K562 (cell line): ENCODE data around the gene POU1F1. TPM values are rescaled to one million over a fixed set of nuclear protein-coding genes. Genes with fewer than 3 reads are reported as not detected.

ENCODE experiments used
- ATAC-seq: fragments of 200-7000 bp; cut with Tn5 transposase; 3 replicates; pipeline ENCODE4 v1.9.1; 2020; ENCODE audit warnings: moderate library complexity
- BruUV-seq: library from RNA; stranded (reverse); fragments of 400-500 nt; replicated peaks from 2 replicates; lab custom pipeline; 2021; lab: Mats Ljungman, UMichigan
- CTCF ChIA-PET: fragments of 300-600 bp; formaldehyde crosslinking; extraction: SDS; loops from one replicate; lab custom pipeline; 2021; ENCODE audit warnings: low intra/inter-chr PET ratio; lab: Yijun Ruan, JAX
- POLR2A ChIA-PET: fragments of 300-600, 350-650 bp; sonication (Branson Sonifier 250); formaldehyde crosslinking; extraction: SDS; loops from one replicate; lab custom pipeline; 2021; ENCODE audit warnings: antibody characterized with exemption, inconsistent platforms; lab: Yijun Ruan, JAX
- DNase-seq, 4 experiments: peaks; one replicate each; pipeline versions ENCODE4 v3.0.0 to v3.0.0-alpha.2; 2011 to 2018; ENCODE audit warnings: low spot score in 3 of 4, mixed read lengths in 3 of 4; ENCODE audit errors: extremely low read depth in 1 of 4
- FAIRE-seq: peaks from 2 replicates; lab custom pipeline; 2011; peaks lifted over from hg19 to GRCh38; lab: Jason Lieb, UNC
- H2AFZ ChIP-seq: 2 replicates; pipeline ENCODE4 v1.6.0; 2011; ENCODE audit warnings: low read depth, low read length, control low read depth, inconsistent platforms
- H3K27ac ChIP-seq: fragments of 200-600 bp; 3 replicates; pipeline ENCODE4 v1.8.0; 2011; ENCODE audit warnings: low read depth, mild to moderate bottlenecking, control low read depth, inconsistent platforms, low read length, moderate library complexity, mixed read lengths; ENCODE audit errors: extremely low read depth
- H3K27me3 ChIP-seq, 2 experiments: fragments of 300-600 bp in 1 of 2; 2 replicates in 1 of 2; 3 replicates in 1 of 2; pipeline versions ENCODE4 v1.6.0 to v1.8.0; 2011; ENCODE audit warnings: inconsistent platforms in 2 of 2, low read length in 2 of 2, mild to moderate bottlenecking in 1 of 2, mixed read lengths in 1 of 2, moderate library complexity in 1 of 2; ENCODE audit not compliant: control insufficient read depth in 2 of 2, insufficient read depth in 2 of 2
- H3K36me3 ChIP-seq: fragments of 300-600 bp; 3 replicates; pipeline ENCODE4 v1.8.0; 2011; ENCODE audit warnings: mild to moderate bottlenecking, low read length, inconsistent platforms; ENCODE audit not compliant: control insufficient read depth, insufficient read depth
- H3K4me1 ChIP-seq, 2 experiments: fragments of 200-600 bp in 1 of 2; replicated peaks in 1 of 2; 2 replicates in 1 of 2; 3 replicates in 1 of 2; pipeline versions ENCODE4 v1.5.1 to v1.8.0; 2011; ENCODE audit warnings: inconsistent platforms in 2 of 2, low read length in 2 of 2, mild to moderate bottlenecking in 1 of 2, mixed read lengths in 1 of 2, moderate library complexity in 1 of 2; ENCODE audit not compliant: control insufficient read depth in 2 of 2, insufficient read depth in 2 of 2
- H3K4me2 ChIP-seq: 2 replicates; pipeline ENCODE4 v1.6.1; 2011; ENCODE audit warnings: low read length, control low read depth, inconsistent platforms, mixed read lengths; ENCODE audit not compliant: insufficient read depth
- H3K4me3 ChIP-seq: fragments of 200-600 bp; sonication (generic), shearing (Covaris generic); 2 replicates; pipeline ENCODE4 v1.5.1; 2016; ENCODE audit warnings: control low read depth, inconsistent platforms
- H3K79me2 ChIP-seq: fragments of 200-600 bp; 3 replicates; pipeline ENCODE4 v1.8.0; 2011; ENCODE audit warnings: low read length, inconsistent platforms; ENCODE audit not compliant: control insufficient read depth, insufficient read depth
- H3K9ac ChIP-seq, 2 experiments: 2 replicates each; pipeline versions ENCODE4 v1.6.0 to v1.6.1; 2011; ENCODE audit warnings: low read depth in 2 of 2, low read length in 2 of 2, control low read depth in 1 of 2, inconsistent platforms in 1 of 2, mild to moderate bottlenecking in 1 of 2, mixed read lengths in 1 of 2; ENCODE audit not compliant: insufficient read depth in 1 of 2
- H3K9me1 ChIP-seq: one replicate; pipeline ENCODE4 v1.6.0; 2011; ENCODE audit warnings: inconsistent platforms, mild to moderate bottlenecking, low read length, moderate library complexity; ENCODE audit not compliant: control insufficient read depth, insufficient read depth
- H3K9me3 ChIP-seq: replicated peaks from 2 replicates; pipeline ENCODE4 v1.5.1; 2011; ENCODE audit warnings: low read depth, low read length, inconsistent platforms; ENCODE audit not compliant: control insufficient read depth, insufficient read depth
- H4K20me1 ChIP-seq: replicated peaks from 2 replicates; pipeline ENCODE4 v1.6.1; 2011; ENCODE audit warnings: low read length, inconsistent platforms, mixed read lengths; ENCODE audit not compliant: control insufficient read depth, insufficient read depth
- CC2D1A ChIP-seq: fragments of 450-650 bp; IDR thresholded peaks from 2 replicates; pipeline ENCODE4 v1.6.1; 2017; ENCODE audit warnings: mild to moderate bottlenecking
- ERF ChIP-seq: fragments of 450-650 bp; formaldehyde crosslinking; IDR thresholded peaks from 2 replicates; pipeline ENCODE4 v1.4.0; 2020; ENCODE audit warnings: mild to moderate bottlenecking, mixed read lengths
- ESRRA ChIP-seq: fragments of 450-650 bp; IDR thresholded peaks from 2 replicates; pipeline ENCODE4 v1.6.1; 2014; ENCODE audit warnings: low read depth, mild to moderate bottlenecking, moderate library complexity, borderline replicate concordance
- EZH2 ChIP-seq: IDR thresholded peaks from 2 replicates; pipeline ENCODE4 v1.6.1; 2012; ENCODE audit warnings: low read depth, mild to moderate bottlenecking, inconsistent platforms, low read length, borderline replicate concordance
- HDAC3 ChIP-seq: fragments of 450-650 bp; IDR thresholded peaks from 2 replicates; pipeline ENCODE4 v1.6.1; 2018; ENCODE audit warnings: borderline replicate concordance, mild to moderate bottlenecking, moderate library complexity; ENCODE audit not compliant: partially characterized antibody
- HDAC8 ChIP-seq: fragments of 450-650 bp; IDR thresholded peaks from 2 replicates; pipeline ENCODE4 v1.6.1; 2016; ENCODE audit warnings: mild to moderate bottlenecking, missing genetic modification characterization, moderate library complexity, missing compliant biosample characterization
- KHSRP ChIP-seq: fragments of 450-650 bp; IDR thresholded peaks from 2 replicates; pipeline ENCODE4 v1.6.1; 2017
- NRF1 ChIP-seq, 2 experiments: fragments of 450-650 bp; IDR thresholded peaks in 1 of 2; conservative IDR thresholded peaks in 1 of 2; 2 replicates each; pipeline ENCODE4 v1.6.1; 2014; ENCODE audit warnings: mild to moderate bottlenecking in 2 of 2
- OTX1 ChIP-seq: fragments of 450-650 bp; formaldehyde crosslinking; IDR thresholded peaks from 2 replicates; pipeline ENCODE4 v1.4.0; 2022; ENCODE audit warnings: mild to moderate bottlenecking
- SETDB1 ChIP-seq: IDR thresholded peaks from one replicate; pipeline ENCODE4 v1.6.1; 2012; ENCODE audit warnings: low read length, control low read depth, inconsistent platforms
- SFPQ ChIP-seq: fragments of 200-400 bp; formaldehyde crosslinking; IDR thresholded peaks from 2 replicates; pipeline ENCODE4 v1.6.1; 2017; ENCODE audit warnings: mild to moderate bottlenecking, low read depth, low read length, moderate library complexity
- ZBTB34 ChIP-seq: fragments of 250-450 bp; sonication (Bioruptor Pico); IDR thresholded peaks from 2 replicates; pipeline ENCODE4 v1.8.0; 2021; ENCODE audit warnings: mild to moderate bottlenecking, moderate library complexity
- ZNF174 ChIP-seq: fragments of 250-450 bp; sonication (Bioruptor Pico); IDR thresholded peaks from 2 replicates; pipeline ENCODE4 v1.4.0; 2020; ENCODE audit warnings: mild to moderate bottlenecking
- ZNF655 ChIP-seq: fragments of 250-450 bp; sonication (Bioruptor Pico); IDR thresholded peaks from 2 replicates; pipeline ENCODE4 v1.5.0; 2021
- WGBS: fragments of 100-300 bp; shearing (Covaris generic); methylation state at CpG from one replicate; pipeline ENCODE4 v1.1.6; 2016; ENCODE audit warnings: low coverage, mixed read lengths; ENCODE audit not compliant: insufficient coverage; ENCODE audit errors: missing lambda C conversion rate; 5-methylcytosine and 5-hydroxymethylcytosine counted together
- in situ Hi-C: fragments of 300-500 bp; cut with MboI; formaldehyde crosslinking; loops from 4 replicates; pipeline ENCODE4 v1.15.0; 2018; ENCODE audit warnings: inconsistent platforms, mixed read lengths
- intact Hi-C: fragments of 100-400 bp; cut with micrococcal nuclease; formaldehyde crosslinking; loops from 2 replicates; pipeline ENCODE4 v1.14.2; 2022
- polyA plus RNA-seq, 8 experiments: library from polyadenylated mRNA; depleted of rRNA in 4 of 8; stranded (reverse) in 5 of 8; unstranded in 3 of 8; fragments of >200 nt; fragmentation: Nextera tagmentation in 2 of 8; fragmentation: Illumina TruSeq in 1 of 8; extraction: Ambion mirVana in 2 of 8; extraction: Trizol in 1 of 8; gene quantifications; 2 replicates each; pipeline versions ENCODE4 v1.2.1 to v1.2.3, GENCODE V29; 2011 to 2014; ENCODE audit warnings: inconsistent platforms in 1 of 8, missing spikeins in 1 of 8
- total RNA-seq, 7 experiments: library from RNA; depleted of rRNA in 6 of 7; stranded (reverse); fragments of >200 nt in 6 of 7; fragmentation: Illumina TruSeq in 2 of 7; extraction: Trizol in 2 of 7; gene quantifications; 2 replicates each; pipeline versions ENCODE4 v1.2.1 to v1.2.3, GENCODE V29; 2011 to 2021; ENCODE audit warnings: low replicate concordance in 1 of 7

Gene POU1F1
- total and polyA plus RNA-seq, 9 of the 15 experiments (the other 6 are each of a cell fraction or from before 2014, with no cell fraction given) = not detected

GRCh38 chr3:87318617-87319021, 42.2 kb upstream of the POU1F1 start:
- CTCF ChIA-PET = interaction anchor here (0.6 kb wide), 1 partner anchor 49 kb away, joined by 4 read pairs; no protein-coding TSS in a partner anchor
- Histone ChIP-seq H3K27me3 (no peaks in the 10 kb centered on the region), H4K20me1 (no peaks in the 10 kb centered on the region), H3K9me3 (no peaks in the 10 kb centered on the region), H3K4me2 (no peak overlapping the region), H3K4me3 (no peak overlapping the region), H3K79me2 (no peaks in the 10 kb centered on the region), H3K9me1 (no peaks in the 10 kb centered on the region), H3K36me3 (no peaks in the 10 kb centered on the region), H3K27ac (no peak overlapping the region), H3K4me1 (no peaks in the 10 kb centered on the region), H2AFZ (no peak overlapping the region), H3K9ac (no peak overlapping the region)
- intact Hi-C loops (no loop called here), in situ Hi-C loops (loop anchor here (25.0 kb wide), 1 partner anchor 694 kb away; no protein-coding TSS in a partner anchor)
- POLR2A ChIA-PET = no interaction called here
- DNase-seq (no peak), ATAC-seq (no peak), FAIRE-seq (no peak)
- 0% methylated on average over 2 of the region's 2 CpGs for WGBS
- TF ChIP-seq ZBTB34 (CRISPR knock-in tag) (no peak), SETDB1 (no peak), EZH2 (no peak), OTX1 (no peak), CC2D1A (no peak), ZNF174 (CRISPR knock-in tag) (no peak), KHSRP (no peak), HDAC8 (tag) (no peak), NRF1 (conservative IDR thresholded peaks at IDR 0.05 in 1 of 2, IDR thresholded peaks at IDR 0.05 in 1 of 2) (no peak), HDAC3 (no peak), ESRRA (no peak), ERF (CRISPR knock-in tag) (no peak), SFPQ (no peak), ZNF655 (CRISPR knock-in tag) (no peak)
- BruUV-seq = no TSS peak
